Measurements from ENCODE around the gene NGEF.
"Not testable (repeated sequence)": the region's sequence is repeated elsewhere in the genome, so short reads cannot be mapped to it uniquely, and the experiment has no call there.

NGEF gene

DNA sequence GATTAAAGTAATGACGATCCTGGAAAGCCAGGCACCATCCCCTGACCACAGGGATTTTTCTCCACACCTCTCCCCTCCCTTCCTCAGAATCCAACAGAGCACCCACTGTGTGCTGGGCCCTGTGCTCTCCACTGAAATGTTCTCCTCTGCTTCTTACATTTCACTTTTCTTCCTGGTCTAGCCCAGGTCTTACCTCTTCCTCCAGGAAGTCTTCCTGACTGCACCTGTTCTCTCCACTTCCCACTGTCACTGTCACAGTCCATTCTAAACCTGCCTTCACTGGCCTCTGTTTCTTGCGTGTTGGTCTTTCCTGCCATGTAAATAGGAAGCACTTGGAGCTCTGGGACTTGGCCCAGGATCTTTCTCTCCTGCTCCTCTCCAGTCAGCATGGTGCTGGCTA lies 7.4 kb upstream of the NGEF start:
- no peaks in the 10 kb centered on the region for H3K4me1 Mint-ChIP-seq (ENCODE audit: low read depth)
- H3K4me3 Mint-ChIP-seq: no peak overlapping the region
- H3K27me3 Mint-ChIP-seq (ENCODE audit: low read depth): no peaks in the 10 kb centered on the region
- H3K27ac Mint-ChIP-seq: no peak overlapping the region
- H3K9me3 Mint-ChIP-seq: no peaks in the 10 kb centered on the region
- no peaks in the 10 kb centered on the region for H3K36me3 Mint-ChIP-seq (ENCODE audit: low read depth)

DNA sequence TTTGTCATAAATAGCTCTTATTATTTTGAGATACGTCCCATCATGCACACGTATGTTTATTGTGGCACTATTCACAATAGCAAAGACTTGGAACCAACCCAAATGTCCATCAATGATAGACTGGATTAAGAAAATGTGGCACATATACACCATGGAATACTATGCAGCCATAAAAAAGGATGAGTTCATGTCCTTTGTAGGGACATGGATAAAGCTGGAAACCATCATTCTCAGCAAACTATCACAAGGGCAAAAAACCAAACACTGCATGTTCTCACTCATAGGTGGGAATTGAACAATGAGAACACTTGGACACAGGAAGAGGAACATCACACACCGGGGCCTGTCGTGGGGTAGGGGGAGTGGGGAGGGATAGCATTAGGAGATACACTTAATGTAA lies 6.6 kb upstream of the NGEF start:
- H3K9me3 Mint-ChIP-seq; H3K27me3 Mint-ChIP-seq (ENCODE audit: low read depth); H3K4me3 Mint-ChIP-seq; H3K4me1 Mint-ChIP-seq (ENCODE audit: low read depth); H3K36me3 Mint-ChIP-seq (ENCODE audit: low read depth); H3K27ac Mint-ChIP-seq: not testable (repeated sequence)

DNA sequence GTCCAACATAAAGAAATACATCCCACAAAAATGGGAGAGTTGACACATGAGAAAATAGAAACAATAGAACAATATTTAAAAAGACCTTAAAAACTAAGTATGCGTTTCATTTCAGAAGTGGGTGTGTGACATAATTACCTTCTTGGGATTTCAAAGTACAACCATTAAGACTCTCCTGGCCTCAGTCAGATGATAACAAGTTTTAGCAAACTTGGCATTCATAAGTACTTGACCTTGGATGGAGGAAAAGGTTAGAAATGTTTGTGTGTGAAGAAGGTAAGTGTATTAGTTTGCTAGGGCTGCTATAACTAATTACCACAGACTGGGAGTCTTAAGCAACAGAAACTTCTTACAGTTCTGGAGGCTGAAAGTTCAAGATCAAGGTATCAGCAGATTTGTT lies 4.9 kb upstream of the NGEF start:
- no peaks in the 10 kb centered on the region for H3K36me3 Mint-ChIP-seq (ENCODE audit: low read depth)
- H3K9me3 Mint-ChIP-seq: no peaks in the 10 kb centered on the region
- H3K27me3 Mint-ChIP-seq (ENCODE audit: low read depth): no peaks in the 10 kb centered on the region
- no peaks in the 10 kb centered on the region for H3K4me1 Mint-ChIP-seq (ENCODE audit: low read depth)
- no peak overlapping the region for H3K4me3 Mint-ChIP-seq
- no peak overlapping the region for H3K27ac Mint-ChIP-seq

DNA sequence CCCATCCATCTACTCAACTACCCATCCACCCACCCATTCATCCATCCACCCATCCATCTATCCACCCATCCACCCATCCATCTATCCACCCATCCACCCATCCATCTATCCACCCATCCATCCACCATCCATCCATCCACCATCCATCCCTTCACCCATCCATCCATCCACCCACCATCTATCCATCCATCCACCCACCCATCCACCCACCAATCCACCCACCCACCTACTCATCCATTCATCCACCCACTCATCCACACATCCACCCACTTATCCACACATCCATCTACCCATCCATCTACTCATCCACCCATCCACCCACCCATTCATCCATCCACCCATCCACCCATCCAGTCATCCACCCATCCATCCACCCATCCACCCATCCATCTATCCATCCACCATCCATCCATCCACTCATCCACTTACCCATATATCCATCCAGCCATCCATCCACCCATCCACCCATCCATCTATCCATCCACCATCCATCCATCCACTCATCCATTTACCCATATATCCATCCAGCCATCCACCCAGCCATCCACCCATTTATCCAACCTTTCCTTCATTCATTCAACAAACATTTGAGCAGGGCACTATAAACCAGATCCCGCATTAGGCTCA lies 2.1 kb upstream of the NGEF start:
- Mint-ChIP-seq H3K27ac (no peak overlapping the region), H3K4me1 (ENCODE audit: low read depth) (no peaks in the 10 kb centered on the region)

DNA sequence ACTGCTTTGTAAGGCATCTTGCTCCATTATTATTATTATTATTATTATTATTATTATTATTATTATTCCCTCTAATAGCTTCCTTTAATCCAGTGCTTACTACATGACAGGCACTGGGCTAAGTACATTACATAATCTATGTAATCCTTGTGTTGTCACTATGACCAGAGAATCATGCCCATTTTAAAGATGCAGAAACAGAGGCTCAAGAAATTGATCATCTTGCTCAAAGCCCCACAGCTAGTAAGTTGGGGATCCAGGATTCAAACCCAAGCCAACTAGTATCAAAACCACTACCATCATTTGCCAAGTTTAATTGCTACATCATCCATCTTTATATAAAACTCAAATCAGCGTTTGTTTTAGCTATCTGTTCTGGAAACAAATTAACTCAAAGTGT lies 594 bp upstream of the NGEF start:
- Mint-ChIP-seq H3K4me1 (ENCODE audit: low read depth) (no peaks in the 10 kb centered on the region), H3K9me3 (no peaks in the 10 kb centered on the region), H3K36me3 (ENCODE audit: low read depth) (no peaks in the 10 kb centered on the region), H3K27me3 (ENCODE audit: low read depth) (peaks cover 10% of the 10 kb centered on the region), H3K27ac (no peak overlapping the region), H3K4me3 (no peak overlapping the region)

More for the DNA sequence above, 2.1 kb upstream of the NGEF start:
- H3K4me3 Mint-ChIP-seq: no peak overlapping the region
- no peaks in the 10 kb centered on the region for H3K36me3 Mint-ChIP-seq (ENCODE audit: low read depth)
- H3K9me3 Mint-ChIP-seq: no peaks in the 10 kb centered on the region
- peaks cover 9% of the 10 kb centered on the region for H3K27me3 Mint-ChIP-seq (ENCODE audit: low read depth)

DNA sequence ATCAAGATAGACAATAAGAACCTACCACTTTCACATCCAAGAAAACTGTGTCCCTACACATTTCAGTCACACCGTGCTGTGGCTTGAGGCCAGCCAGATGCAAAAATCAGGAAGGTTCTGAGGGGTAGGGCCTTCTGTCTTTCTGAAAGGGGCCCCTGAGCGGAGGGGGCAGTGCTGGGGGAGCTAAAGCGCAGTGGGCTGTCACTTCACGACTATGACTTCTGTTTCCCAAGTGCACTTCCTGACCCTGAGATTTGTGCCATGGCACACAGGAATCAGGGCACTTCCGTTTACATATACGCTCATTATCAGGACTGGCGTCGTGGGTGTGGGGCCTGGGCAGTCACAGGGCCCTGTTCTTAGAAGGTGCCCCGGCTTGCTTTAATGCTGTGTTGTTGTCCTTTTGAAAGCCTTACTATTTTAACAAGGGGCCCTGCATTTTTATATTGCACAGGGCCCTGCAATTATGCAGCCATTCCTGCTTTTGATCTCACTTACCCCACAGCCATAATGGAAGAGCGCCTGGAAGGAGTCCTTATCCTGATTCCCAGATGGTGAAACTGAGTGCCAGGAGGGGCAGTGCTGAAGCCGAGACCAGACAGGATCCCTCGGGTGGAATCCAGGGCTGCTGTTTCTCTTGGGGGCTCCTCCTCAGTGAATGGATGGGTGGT lies 620 bp downstream of the NGEF start:
- H3K36me3 Mint-ChIP-seq (ENCODE audit: low read depth): no peaks in the 10 kb centered on the region
- H3K27me3 Mint-ChIP-seq (ENCODE audit: low read depth): peaks cover 15% of the 10 kb centered on the region
- no peak overlapping the region for H3K4me3 Mint-ChIP-seq
- no peaks in the 10 kb centered on the region for H3K4me1 Mint-ChIP-seq (ENCODE audit: low read depth)
- no peaks in the 10 kb centered on the region for H3K9me3 Mint-ChIP-seq
- H3K27ac Mint-ChIP-seq: no peak overlapping the region

DNA sequence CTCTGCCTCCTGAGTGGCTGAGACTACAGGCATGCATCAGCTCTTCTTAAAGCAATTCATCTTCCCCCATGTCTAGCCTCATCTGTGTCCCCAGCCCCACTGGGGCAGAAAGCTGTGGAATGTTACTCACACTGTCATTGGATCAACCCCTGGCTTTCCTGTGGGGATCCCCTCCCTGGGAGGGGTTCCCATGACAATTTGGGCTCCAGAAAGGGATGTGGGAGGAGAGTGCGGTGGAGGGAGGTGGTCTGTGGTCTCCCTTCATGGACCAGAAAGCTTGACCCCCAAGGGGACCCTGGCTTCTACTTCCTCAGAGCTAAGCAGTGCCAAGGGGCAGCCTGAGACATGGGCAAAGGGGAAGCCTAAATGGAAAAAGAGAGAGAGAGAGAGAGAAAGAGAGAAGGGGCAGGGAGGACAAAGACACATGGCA lies 1.3 kb downstream of the NGEF start:
- H3K4me3 Mint-ChIP-seq: no peak overlapping the region
- no peaks in the 10 kb centered on the region for H3K36me3 Mint-ChIP-seq (ENCODE audit: low read depth)
- H3K27me3 Mint-ChIP-seq (ENCODE audit: low read depth): peaks cover 15% of the 10 kb centered on the region
- H3K9me3 Mint-ChIP-seq: no peaks in the 10 kb centered on the region
- no peaks in the 10 kb centered on the region for H3K4me1 Mint-ChIP-seq (ENCODE audit: low read depth)
- no peak overlapping the region for H3K27ac Mint-ChIP-seq

DNA sequence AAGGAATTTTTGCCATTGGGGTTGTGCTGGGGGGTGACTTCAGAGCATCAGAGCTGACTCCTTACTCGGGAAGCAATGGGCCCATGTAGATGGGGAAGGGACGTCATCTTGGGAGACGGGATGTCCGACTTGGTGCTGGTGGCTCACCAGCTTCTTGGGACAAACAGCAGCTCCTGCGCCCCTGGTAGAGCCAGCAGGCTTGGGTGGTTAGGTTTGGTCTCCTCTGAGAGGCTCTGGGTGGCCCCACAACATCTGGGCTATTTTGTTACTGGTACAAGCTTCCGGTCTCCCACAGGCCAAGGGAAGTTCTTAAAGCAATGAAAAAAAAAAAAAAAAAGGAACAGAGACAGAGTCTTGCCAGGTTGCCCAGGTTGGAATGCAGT lies 1.8 kb downstream of the NGEF start:
- peaks cover 15% of the 10 kb centered on the region for H3K27me3 Mint-ChIP-seq (ENCODE audit: low read depth)
- H3K4me1 Mint-ChIP-seq (ENCODE audit: low read depth): no peaks in the 10 kb centered on the region
- H3K27ac Mint-ChIP-seq: no peak overlapping the region
- no peak overlapping the region for H3K4me3 Mint-ChIP-seq
- no peaks in the 10 kb centered on the region for H3K36me3 Mint-ChIP-seq (ENCODE audit: low read depth)
- no peaks in the 10 kb centered on the region for H3K9me3 Mint-ChIP-seq

DNA sequence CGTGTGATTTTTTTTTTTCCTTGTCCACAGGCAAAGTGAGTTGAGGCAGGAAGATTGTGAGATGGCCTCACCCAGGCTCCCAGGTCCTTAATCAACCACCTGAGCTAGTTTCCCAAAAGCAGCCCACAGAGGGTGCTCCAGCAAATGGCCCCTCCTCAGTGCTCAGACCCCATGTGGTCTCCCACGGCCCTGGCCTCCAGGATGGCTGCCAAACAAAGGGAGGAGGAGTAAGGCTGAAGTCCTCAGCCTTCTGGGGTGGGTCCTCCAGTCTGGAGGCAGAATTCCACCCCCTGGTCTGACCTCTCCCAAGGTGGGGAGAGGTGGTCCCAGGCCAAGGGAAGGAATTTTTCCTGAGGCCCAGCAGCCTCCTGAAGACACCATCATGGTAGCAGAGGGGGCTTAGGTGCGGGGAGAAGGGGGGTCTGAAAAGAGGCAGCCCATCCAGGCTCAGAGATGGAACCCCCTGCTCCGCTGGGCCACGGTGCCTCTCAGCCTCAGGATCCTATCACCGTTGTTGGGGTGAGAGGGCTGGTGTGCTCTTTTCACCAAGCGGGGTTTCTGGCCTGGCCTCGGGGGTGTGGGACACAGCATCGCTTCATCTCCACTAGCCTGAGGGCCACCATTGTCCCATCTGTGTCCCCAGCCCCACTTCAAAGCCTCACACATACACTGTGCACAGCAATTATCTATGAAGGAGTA lies 2.3 kb downstream of the NGEF start:
- Mint-ChIP-seq H3K9me3 (no peaks in the 10 kb centered on the region), H3K4me3 (no peak overlapping the region), H3K27me3 (ENCODE audit: low read depth) (peaks cover 15% of the 10 kb centered on the region), H3K36me3 (ENCODE audit: low read depth) (no peaks in the 10 kb centered on the region), H3K4me1 (ENCODE audit: low read depth) (no peaks in the 10 kb centered on the region), H3K27ac (no peak overlapping the region)

DNA sequence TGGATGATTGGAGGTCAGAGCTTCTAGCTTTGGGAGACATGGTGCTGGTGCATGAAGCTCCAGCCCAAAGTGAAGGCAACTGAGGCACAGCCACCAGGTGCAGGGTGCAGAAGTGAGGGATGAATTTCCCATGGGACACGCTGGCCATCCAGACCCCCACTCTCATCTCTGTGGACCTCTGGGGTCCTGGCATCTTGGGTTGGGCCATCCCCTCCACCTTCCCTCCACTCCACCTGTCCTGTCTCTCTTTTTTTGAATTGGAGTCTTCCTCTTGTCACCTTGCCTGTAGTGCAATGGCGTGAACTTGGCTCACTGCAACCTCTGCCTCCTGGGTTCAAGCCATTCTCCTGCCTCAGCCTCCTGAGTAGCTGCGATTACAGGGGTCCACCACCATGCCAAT lies 3.4 kb downstream of the NGEF start:
- Mint-ChIP-seq H3K4me1 (ENCODE audit: low read depth) (no peaks in the 10 kb centered on the region), H3K27me3 (ENCODE audit: low read depth) (peaks cover 15% of the 10 kb centered on the region), H3K36me3 (ENCODE audit: low read depth) (no peaks in the 10 kb centered on the region), H3K9me3 (no peaks in the 10 kb centered on the region), H3K4me3 (no peak overlapping the region), H3K27ac (no peak overlapping the region)

DNA sequence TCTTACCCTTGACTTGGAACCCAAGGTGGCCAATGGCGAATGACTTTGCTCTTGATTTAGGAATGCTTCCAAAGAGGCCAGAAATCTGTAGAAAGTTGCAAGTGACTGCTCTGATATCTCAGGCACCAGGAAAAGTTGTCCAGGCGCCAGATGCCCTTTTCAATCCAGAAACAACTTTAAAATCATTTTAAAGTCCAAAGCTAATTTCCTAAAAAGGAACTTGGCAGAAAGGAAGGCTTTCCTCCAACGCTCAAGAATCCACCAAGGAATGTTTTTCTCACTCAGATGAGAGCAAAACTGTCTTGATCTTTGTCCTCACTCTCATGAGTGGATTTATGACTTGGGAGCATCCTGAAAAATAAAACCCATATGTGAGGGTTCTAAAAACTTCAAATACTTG lies 5.3 kb downstream of the NGEF start:
- no peaks in the 10 kb centered on the region for H3K36me3 Mint-ChIP-seq (ENCODE audit: low read depth)
- no peak overlapping the region for H3K27ac Mint-ChIP-seq
- H3K9me3 Mint-ChIP-seq: no peaks in the 10 kb centered on the region
- H3K27me3 Mint-ChIP-seq (ENCODE audit: low read depth): peaks cover 18% of the 10 kb centered on the region
- H3K4me1 Mint-ChIP-seq (ENCODE audit: low read depth): no peaks in the 10 kb centered on the region
- H3K4me3 Mint-ChIP-seq: no peak overlapping the region

DNA sequence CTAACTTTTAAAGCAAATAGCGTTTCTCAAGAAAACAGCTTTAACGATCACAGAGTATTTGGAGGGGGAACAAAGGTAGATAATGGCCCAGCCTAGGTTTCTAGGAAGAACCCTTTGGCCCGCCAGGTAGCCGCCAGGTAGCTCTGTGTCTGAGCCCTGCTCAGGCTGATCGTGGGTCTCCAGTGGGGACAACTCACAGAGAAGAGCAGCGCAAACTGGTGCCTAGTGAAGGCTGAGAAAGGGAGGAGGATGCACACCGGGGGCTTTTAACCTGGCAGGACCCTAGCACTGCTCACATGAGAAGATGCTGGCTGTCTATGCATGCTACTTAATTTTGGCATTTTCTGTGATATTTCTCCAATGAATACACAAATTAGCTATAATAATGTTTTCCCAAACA lies 5.8 kb downstream of the NGEF start:
- Mint-ChIP-seq H3K27me3 (ENCODE audit: low read depth) (peaks cover 18% of the 10 kb centered on the region), H3K36me3 (ENCODE audit: low read depth) (no peaks in the 10 kb centered on the region), H3K4me1 (ENCODE audit: low read depth) (no peaks in the 10 kb centered on the region), H3K4me3 (no peak overlapping the region), H3K27ac (no peak overlapping the region), H3K9me3 (no peaks in the 10 kb centered on the region)

DNA sequence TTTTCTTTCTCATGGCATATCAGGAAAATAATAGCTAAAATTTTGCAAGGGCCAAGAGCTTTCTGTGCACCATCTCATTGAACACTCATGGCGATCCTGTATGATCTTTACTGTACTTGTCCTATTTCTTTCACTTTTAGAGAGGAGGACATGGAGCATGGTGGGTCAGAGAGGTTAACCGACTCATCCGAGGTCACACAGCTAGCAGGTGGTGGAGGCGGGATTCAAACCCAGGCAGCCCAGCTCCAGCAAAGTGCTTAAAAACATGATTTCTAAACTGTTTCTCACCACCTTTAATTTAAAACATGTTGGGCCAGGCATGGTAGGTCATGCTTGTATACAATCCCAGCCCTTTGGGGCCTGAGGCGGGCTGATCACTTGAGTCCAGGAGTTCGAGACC lies 6.4 kb downstream of the NGEF start:
- no peaks in the 10 kb centered on the region for H3K36me3 Mint-ChIP-seq (ENCODE audit: low read depth)
- H3K27ac Mint-ChIP-seq: no peak overlapping the region
- H3K4me3 Mint-ChIP-seq: no peak overlapping the region
- H3K4me1 Mint-ChIP-seq (ENCODE audit: low read depth): no peaks in the 10 kb centered on the region
- no peaks in the 10 kb centered on the region for H3K9me3 Mint-ChIP-seq
- H3K27me3 Mint-ChIP-seq (ENCODE audit: low read depth): peaks cover 14% of the 10 kb centered on the region

DNA sequence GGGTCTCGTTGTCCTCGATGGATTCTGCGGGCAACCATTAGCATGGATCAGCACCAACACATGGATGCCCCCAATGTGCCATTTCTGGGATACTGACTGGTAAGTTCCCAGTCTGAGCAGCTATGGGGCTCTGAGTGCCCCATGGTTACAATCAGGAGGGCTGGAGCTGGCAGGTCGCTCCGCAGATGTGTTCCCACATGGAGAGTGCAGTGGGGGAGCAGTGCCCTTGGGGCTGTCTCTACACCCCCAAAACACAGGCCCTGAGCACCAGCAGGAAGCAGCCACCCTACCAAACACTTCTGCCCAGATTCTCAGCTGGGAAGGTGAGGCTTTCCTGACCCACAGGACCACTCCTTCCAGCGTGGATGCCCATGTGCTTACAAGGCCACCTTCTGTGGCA lies 8.0 kb downstream of the NGEF start:
- Mint-ChIP-seq H3K9me3 (no peaks in the 10 kb centered on the region), H3K36me3 (ENCODE audit: low read depth) (no peaks in the 10 kb centered on the region), H3K27ac (no peak overlapping the region), H3K27me3 (ENCODE audit: low read depth) (peaks cover 9% of the 10 kb centered on the region), H3K4me1 (ENCODE audit: low read depth) (no peaks in the 10 kb centered on the region), H3K4me3 (no peak overlapping the region)

All from T-helper 1 cell treated with Interleukin-12 subunit alpha and Interleukin-12 subunit beta and Interleukin-4 antibody, amounts not matched to agents 30 μg/mL and 1 μg/mL, for 36 hours (primary cell).